Fibroblast of mammary gland (primary cell): ENCODE results near the gene SHMT2.

Source experiments
- DNase-seq: peaks from one replicate; pipeline ENCODE4 v3.0.0-alpha.2; 2010; ENCODE audit warnings: low read depth
- H3K4me3 ChIP-seq: 2 replicates; pipeline ENCODE4 v1.5.1; 2011; ENCODE audit warnings: low read depth, mild to moderate bottlenecking, low read length, moderate library complexity; ENCODE audit not compliant: control insufficient read depth
- TF ChIP-seq, protein P1 (sequence below): conservative IDR thresholded peaks from 2 replicates; pipeline ENCODE4 v1.5.1; 2011; ENCODE audit warnings: low read depth, low read length, inconsistent platforms; ENCODE audit not compliant: control insufficient read depth, insufficient read depth

Gene SHMT2

GRCh38 chr12:57196439-57196838, 33.1 kb upstream of the SHMT2 start:
- DNase-seq: peak; percentile 33
- H3K4me3 ChIP-seq: no peak overlapping the region
- TF ChIP-seq, protein P1, sequence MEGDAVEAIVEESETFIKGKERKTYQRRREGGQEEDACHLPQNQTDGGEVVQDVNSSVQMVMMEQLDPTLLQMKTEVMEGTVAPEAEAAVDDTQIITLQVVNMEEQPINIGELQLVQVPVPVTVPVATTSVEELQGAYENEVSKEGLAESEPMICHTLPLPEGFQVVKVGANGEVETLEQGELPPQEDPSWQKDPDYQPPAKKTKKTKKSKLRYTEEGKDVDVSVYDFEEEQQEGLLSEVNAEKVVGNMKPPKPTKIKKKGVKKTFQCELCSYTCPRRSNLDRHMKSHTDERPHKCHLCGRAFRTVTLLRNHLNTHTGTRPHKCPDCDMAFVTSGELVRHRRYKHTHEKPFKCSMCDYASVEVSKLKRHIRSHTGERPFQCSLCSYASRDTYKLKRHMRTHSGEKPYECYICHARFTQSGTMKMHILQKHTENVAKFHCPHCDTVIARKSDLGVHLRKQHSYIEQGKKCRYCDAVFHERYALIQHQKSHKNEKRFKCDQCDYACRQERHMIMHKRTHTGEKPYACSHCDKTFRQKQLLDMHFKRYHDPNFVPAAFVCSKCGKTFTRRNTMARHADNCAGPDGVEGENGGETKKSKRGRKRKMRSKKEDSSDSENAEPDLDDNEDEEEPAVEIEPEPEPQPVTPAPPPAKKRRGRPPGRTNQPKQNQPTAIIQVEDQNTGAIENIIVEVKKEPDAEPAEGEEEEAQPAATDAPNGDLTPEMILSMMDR: no peak

- TF ChIP-seq, protein P1: no peak
- H3K4me3 ChIP-seq: no peak overlapping the region
- no peak for DNase-seq
Measured at GRCh38 chr12:57196956-57197355, 32.6 kb upstream of the SHMT2 start.

GRCh38 chr12:57198329-57198728, 31.2 kb upstream of the SHMT2 start:
- TF ChIP-seq, protein P1: no peak

GRCh38 chr12:57199191-57199590, 30.3 kb upstream of the SHMT2 start:
- H3K4me3 ChIP-seq: no peak overlapping the region
- no peak for DNase-seq
- TF ChIP-seq, protein P1: no peak

More at GRCh38 chr12:57198329-57198728, 31.2 kb upstream of the SHMT2 start:
- no peak overlapping the region for H3K4me3 ChIP-seq
- DNase-seq: no peak

DNA sequence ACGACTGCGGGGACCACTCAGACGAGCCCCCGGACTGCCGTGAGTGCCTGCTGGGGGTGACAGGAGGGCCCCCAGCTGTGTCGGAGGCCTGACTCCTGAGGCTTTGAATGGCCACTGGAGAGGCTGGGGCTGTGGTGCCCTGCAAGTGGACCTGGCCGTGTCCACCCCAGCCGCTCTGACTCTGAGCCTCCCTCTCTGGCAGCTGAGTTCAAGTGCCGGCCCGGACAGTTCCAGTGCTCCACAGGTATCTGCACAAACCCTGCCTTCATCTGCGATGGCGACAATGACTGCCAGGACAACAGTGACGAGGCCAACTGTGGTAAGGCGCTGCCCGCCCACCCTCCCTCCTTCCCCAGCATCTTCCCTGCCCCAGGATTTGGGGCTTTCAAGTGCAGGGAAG, 29.0 kb upstream of the SHMT2 start:
- H3K4me3 ChIP-seq: no peak overlapping the region
- TF ChIP-seq, protein P1: no peak
- no peak for DNase-seq

DNA sequence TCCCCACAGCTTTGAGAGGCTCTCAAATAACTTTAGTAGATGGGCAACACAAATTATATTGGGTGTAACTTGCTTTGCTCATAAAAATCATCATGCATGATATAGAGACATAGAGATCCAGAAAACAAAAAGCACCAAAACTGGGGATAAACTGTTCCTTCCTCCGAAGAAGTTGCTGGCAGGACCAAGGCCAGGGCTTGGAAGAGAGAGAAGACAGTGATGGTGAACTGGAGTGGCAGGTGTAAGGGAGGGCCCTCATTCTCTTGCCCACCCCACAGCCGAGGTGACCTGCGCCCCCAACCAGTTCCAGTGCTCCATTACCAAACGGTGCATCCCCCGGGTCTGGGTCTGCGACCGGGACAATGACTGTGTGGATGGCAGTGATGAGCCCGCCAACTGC, 28.3 kb upstream of the SHMT2 start:
- no peak overlapping the region for H3K4me3 ChIP-seq
- TF ChIP-seq, protein P1: no peak

GRCh38 chr12:57201631-57202030, 27.9 kb upstream of the SHMT2 start:
- TF ChIP-seq, protein P1: no peak
- DNase-seq: no peak
- H3K4me3 ChIP-seq: no peak overlapping the region

More for the DNA sequence above, 28.3 kb upstream of the SHMT2 start:
- no peak for DNase-seq
